ENCODE results near the gene COQ8B. TPM values are rescaled to one million over a fixed set of nuclear protein-coding genes. Genes with fewer than 3 reads are reported as not detected.
"Not testable (repeated sequence)": the region's sequence is repeated elsewhere in the genome, so short reads cannot be mapped to it uniquely, and the experiment has no call there.

COQ8B gene
- total RNA-seq, result 10 to 100 TPM; 19.8 to 21.3 TPM

DNA sequence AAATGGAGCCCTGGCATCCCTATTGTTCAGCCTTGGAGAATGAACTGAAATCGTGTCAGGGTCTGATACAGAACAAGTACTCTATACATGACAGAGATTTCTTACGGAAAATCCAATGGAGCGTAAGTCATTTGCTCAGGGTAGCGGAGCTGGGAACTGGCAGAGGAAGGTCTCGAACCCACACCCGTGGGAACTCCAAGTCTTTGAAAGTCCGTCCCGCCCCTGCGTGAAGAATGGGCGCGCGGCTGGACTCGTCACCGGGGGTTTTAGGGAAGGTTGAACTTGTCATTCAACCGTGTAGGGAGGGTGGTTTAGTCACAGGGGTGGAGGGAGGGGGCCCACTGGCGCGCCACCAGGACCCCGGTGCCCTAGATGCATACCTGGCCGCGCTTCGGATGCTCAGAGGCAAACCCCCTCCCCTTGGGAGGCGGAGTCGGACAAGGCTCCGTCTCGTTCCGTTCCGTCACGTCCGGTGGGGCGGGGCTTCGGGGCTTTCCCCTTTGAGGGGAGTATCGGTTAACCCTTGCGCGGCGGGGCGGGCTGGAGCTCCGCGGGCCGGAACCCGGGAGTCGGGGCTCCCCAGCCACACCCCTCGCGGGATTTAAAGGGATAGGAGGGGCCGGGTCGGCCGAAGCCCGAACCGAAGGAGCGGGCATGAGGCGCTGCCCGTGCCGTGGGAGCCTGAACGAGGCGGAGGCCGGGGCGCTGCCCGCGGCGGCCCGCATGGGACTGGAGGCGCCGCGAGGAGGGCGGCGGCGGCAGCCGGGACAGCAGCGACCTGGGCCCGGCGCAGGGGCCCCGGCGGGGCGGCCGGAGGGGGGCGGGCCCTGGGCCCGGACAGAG lies at the start of gene COQ8B, which contains the start of gene ITPKC:
TSS of gene COQ8B (minus strand) at position 405 of the 843 bp plus-strand sequence. CDS start 2,254 bp downstream, outside the sequence.
TSS of gene ITPKC (plus strand) at position 631 of the 843 bp plus-strand sequence. CDS start at position 655, 24 bp downstream.
- peaks cover 54% of the 10 kb centered on the region for H3K4me1 Mint-ChIP-seq (ENCODE audit: low read depth)
- no peaks in the 10 kb centered on the region for H3K9me3 Mint-ChIP-seq
- peak within 1 kb of the TSS; percentile 97 for H3K27ac Mint-ChIP-seq
- CTCF ChIA-PET, result interaction anchor here (0.6 to 2.0 kb wide), 7 partner anchors 36 to 90 kb away, joined by 3 to 7 read pairs (median 3); partner anchors contain the start of genes EGLN2 and RAB4B
- intact Hi-C loops (cut with micrococcal nuclease), result loop anchor here (1.0 to 5.0 kb wide), 10 partner anchors 8 to 636 kb away; partner anchors contain the start of genes ACTMAP, NUMBL, SERTAD1 and TGFB1
- peak within 1 kb of the TSS; percentile 95 for H3K4me3 Mint-ChIP-seq
- peak; percentile 100 for DNase-seq
- peaks cover 12% of the 10 kb centered on the region for H3K36me3 Mint-ChIP-seq (ENCODE audit: low read depth)
- H3K27me3 Mint-ChIP-seq (ENCODE audit: low read depth), result no peaks in the 10 kb centered on the region

DNA sequence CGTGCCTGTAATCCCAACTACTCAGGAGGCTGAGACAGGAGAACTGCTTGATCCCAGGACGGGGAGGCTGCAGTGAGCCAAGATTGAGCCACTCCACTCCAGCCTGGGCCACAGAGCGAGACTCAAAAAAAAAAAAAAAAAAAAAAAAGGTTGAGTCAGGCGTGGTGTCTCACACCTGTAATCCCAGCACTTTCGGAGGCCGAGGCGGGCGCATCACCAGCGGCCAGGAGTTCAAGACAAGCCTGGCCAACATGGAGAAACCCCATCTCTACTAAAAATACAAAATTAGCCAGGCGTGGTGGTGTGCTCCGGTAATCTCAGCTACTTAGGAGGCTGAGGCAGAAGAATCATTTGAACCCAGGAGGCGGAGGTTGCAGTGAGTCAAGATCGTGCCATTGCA lies 49.7 kb upstream of the COQ8B start:
- H3K9me3 Mint-ChIP-seq; H3K27me3 Mint-ChIP-seq (ENCODE audit: low read depth); H3K4me3 Mint-ChIP-seq; intact Hi-C loops (cut with micrococcal nuclease); H3K27ac Mint-ChIP-seq; DNase-seq: not testable (repeated sequence)
- Mint-ChIP-seq H3K36me3 (ENCODE audit: low read depth) (peaks cover 56% of the 10 kb centered on the region), H3K4me1 (ENCODE audit: low read depth) (peaks cover 47% of the 10 kb centered on the region)
- CTCF ChIA-PET, result interaction anchor here (0.9 to 1.1 kb wide), 3 partner anchors 11 to 40 kb away, joined by 3 to 4 read pairs (median 3); no protein-coding TSS in a partner anchor

DNA sequence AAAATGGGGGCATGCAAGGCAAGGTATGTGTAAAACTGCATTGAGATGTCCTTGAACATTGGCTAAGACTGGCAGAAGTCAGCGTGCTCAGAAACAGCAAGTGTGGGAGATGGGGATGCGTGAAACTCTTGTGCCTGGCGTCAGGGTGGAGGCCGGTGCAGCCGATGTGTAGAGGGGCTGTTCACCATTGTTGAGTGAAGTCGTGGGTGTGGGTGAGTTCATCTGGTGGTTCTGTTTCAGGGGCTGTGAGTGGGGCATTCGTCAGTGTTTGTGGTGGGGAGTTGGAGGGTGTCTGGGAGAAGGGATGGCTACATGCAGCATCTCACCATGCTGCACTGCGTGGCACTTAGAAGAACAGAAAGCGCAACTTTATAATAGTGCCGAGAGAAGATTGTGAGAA lies 47.3 kb upstream of the COQ8B start:
- Mint-ChIP-seq H3K4me1 (ENCODE audit: low read depth) (peaks cover 54% of the 10 kb centered on the region), H3K4me3 (no peak overlapping the region), H3K27ac (peak overlapping the region; percentile 4), H3K27me3 (ENCODE audit: low read depth) (no peaks in the 10 kb centered on the region), H3K36me3 (ENCODE audit: low read depth) (peaks cover 59% of the 10 kb centered on the region), H3K9me3 (no peaks in the 10 kb centered on the region)
- CTCF ChIA-PET, result no interaction called here
- intact Hi-C loops (cut with micrococcal nuclease), result no loop called here
- no peak for DNase-seq

DNA sequence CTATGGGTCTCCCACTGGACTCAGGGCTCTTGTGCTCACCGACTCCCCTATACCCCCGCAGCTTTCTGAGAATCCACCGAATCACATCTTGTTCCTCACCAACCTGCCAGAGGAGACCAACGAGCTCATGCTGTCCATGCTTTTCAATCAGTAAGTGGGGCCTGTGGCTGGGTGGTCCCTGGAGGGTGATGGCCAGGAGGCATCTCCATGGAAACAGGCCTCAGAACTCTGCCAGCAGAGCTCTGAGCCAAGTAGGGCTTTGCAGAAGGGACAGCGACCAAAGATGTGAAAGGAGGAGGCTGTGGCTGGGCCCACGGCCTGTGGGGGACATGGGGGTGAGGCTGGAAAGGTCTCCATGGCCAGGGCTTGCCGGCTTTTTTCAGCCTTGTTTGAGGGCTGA lies 46.8 kb upstream of the COQ8B start:
- CTCF ChIA-PET, result interaction anchor here (0.6 kb wide), 1 partner anchor 315 kb away, joined by 3 read pairs; no protein-coding TSS in a partner anchor
- Mint-ChIP-seq H3K4me1 (ENCODE audit: low read depth) (peaks cover 52% of the 10 kb centered on the region), H3K27me3 (ENCODE audit: low read depth) (no peaks in the 10 kb centered on the region), H3K4me3 (no peak overlapping the region), H3K27ac (no peak overlapping the region), H3K9me3 (no peaks in the 10 kb centered on the region), H3K36me3 (ENCODE audit: low read depth) (peaks cover 59% of the 10 kb centered on the region)
- intact Hi-C loops (cut with micrococcal nuclease), result no loop called here
- DNase-seq, result no peak

DNA sequence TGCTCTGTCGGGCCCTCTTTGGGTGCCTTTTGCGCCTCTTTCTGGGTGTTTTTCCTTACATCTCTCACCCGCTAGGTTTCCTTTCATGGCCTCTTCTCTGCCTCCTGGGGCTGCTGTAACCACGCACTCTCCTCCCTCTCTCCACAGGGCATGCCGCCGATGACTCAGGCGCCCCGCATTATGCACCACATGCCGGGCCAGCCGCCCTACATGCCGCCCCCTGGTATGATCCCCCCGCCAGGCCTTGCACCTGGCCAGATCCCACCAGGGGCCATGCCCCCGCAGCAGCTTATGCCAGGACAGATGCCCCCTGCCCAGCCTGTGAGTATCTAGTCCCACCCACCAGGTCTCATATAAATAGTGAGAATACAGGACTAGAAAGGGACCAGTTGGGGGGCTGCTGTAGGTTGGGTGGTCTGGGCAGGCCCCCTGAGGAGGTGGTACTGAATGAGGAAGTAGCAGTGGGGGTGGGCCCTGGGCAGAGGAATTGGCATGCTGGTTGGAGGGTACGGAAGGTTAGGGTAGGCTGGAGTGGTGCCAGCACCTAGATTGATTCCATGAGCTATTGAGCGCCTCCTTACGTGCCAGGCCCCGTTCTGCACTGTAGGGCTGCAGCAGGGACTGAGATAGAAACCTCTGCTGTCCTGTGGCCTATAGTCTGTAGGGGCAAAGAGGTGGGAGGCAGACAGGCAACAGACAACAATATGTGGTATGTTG lies 46.2 kb upstream of the COQ8B start:
- Mint-ChIP-seq H3K36me3 (ENCODE audit: low read depth) (peaks cover 65% of the 10 kb centered on the region), H3K27me3 (ENCODE audit: low read depth) (no peaks in the 10 kb centered on the region), H3K4me3 (no peak overlapping the region), H3K4me1 (ENCODE audit: low read depth) (peaks cover 56% of the 10 kb centered on the region), H3K9me3 (no peaks in the 10 kb centered on the region), H3K27ac (peak overlapping the region; percentile 51)
- intact Hi-C loops (cut with micrococcal nuclease), result no loop called here
- no peak for DNase-seq
- CTCF ChIA-PET, result interaction anchor here (0.6 kb wide), 1 partner anchor 314 kb away, joined by 3 read pairs; no protein-coding TSS in a partner anchor

- Mint-ChIP-seq H3K9me3 (no peaks in the 10 kb centered on the region), H3K4me1 (ENCODE audit: low read depth) (peaks cover 71% of the 10 kb centered on the region), H3K4me3 (no peak overlapping the region), H3K27me3 (ENCODE audit: low read depth) (no peaks in the 10 kb centered on the region), H3K27ac (no peak overlapping the region), H3K36me3 (ENCODE audit: low read depth) (peaks cover 77% of the 10 kb centered on the region)
- intact Hi-C loops (cut with micrococcal nuclease), result no loop called here
- DNase-seq, result no peak
- CTCF ChIA-PET, result no interaction called here
Observed at GRCh38 chr19:40759352-40759751, 42.7 kb upstream of the COQ8B start.

GRCh38 chr19:40758491-40758890 lies 41.8 kb upstream of the COQ8B start:
- Mint-ChIP-seq H3K4me1 (ENCODE audit: low read depth) (peaks cover 65% of the 10 kb centered on the region), H3K9me3 (no peaks in the 10 kb centered on the region), H3K36me3 (ENCODE audit: low read depth) (peaks cover 73% of the 10 kb centered on the region), H3K27me3 (ENCODE audit: low read depth) (no peaks in the 10 kb centered on the region), H3K27ac (peak overlapping the region; percentile 15), H3K4me3 (no peak overlapping the region)
- CTCF ChIA-PET, result interaction anchor here (0.7 kb wide), 1 partner anchor 36 kb away, joined by 3 read pairs; no protein-coding TSS in a partner anchor
- DNase-seq, result no peak
- intact Hi-C loops (cut with micrococcal nuclease), result no loop called here

DNA sequence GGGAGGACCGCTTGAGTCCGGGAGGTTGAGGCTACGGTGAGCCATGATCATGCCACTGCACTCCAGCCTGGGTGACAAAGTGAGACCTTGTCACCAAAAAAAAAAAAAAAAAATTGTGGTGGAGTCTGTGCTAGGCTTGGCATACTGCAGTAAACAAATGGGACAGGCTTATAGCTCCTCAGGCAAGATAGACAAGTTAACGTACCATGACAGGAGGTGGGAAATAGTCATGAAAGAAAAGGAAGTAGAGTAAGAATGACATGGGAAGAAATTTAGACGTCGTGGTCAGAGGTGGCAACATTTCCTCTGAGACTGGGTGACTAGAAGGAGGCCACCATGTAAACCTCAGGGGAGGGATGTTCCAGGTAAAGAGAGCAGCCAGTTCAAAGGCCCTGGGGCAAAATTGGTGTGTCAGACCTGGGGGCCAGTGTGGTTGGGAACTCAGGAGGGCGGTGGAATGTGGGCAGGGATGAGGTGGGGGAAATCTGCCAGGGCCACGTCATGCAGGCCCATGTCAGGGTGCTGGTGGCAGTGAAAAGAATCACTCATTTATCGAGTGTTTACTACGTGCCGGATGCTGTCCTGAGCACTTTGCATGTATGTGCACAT lies 39.9 kb upstream of the COQ8B start:
- Mint-ChIP-seq H3K9me3 (no peaks in the 10 kb centered on the region), H3K4me1 (ENCODE audit: low read depth) (peaks cover 57% of the 10 kb centered on the region), H3K36me3 (ENCODE audit: low read depth) (peaks cover 70% of the 10 kb centered on the region), H3K27ac (peak overlapping the region; percentile 30), H3K4me3 (no peak overlapping the region), H3K27me3 (ENCODE audit: low read depth) (no peaks in the 10 kb centered on the region)
- no peak for DNase-seq
- CTCF ChIA-PET, result interaction anchor here (0.7 to 1.6 kb wide), 4 partner anchors 29 to 614 kb away, joined by 3 to 4 read pairs (median 3); no protein-coding TSS in a partner anchor
- intact Hi-C loops (cut with micrococcal nuclease), result no loop called here

GRCh38 chr19:40755791-40756190 lies 39.1 kb upstream of the COQ8B start:
- DNase-seq, result no peak

GRCh38 chr19:40755248-40755624 lies 38.5 kb upstream of the COQ8B start:
- peaks cover 51% of the 10 kb centered on the region for H3K4me1 Mint-ChIP-seq (ENCODE audit: low read depth)
- CTCF ChIA-PET, result interaction anchor here (0.5 to 4.4 kb wide), 4 partner anchors 39 to 139 kb away, joined by 3 to 34 read pairs (median 4); partner anchors contain the start of genes COQ8B and ITPKC
- H3K27ac Mint-ChIP-seq, result peak overlapping the region; percentile 95
- no peaks in the 10 kb centered on the region for H3K9me3 Mint-ChIP-seq
- peak overlapping the region; percentile 74 for H3K4me3 Mint-ChIP-seq
- DNase-seq, result no peak
- intact Hi-C loops (cut with micrococcal nuclease), result loop anchor here (1.0 kb wide), 1 partner anchor 23 kb away; the partner anchor contains the start of gene RAB4B
- H3K36me3 Mint-ChIP-seq (ENCODE audit: low read depth), result peaks cover 67% of the 10 kb centered on the region
- H3K27me3 Mint-ChIP-seq (ENCODE audit: low read depth), result no peaks in the 10 kb centered on the region

More at GRCh38 chr19:40755791-40756190, 39.1 kb upstream of the COQ8B start:
- no peaks in the 10 kb centered on the region for H3K27me3 Mint-ChIP-seq (ENCODE audit: low read depth)
- H3K36me3 Mint-ChIP-seq (ENCODE audit: low read depth), result peaks cover 71% of the 10 kb centered on the region
- H3K27ac Mint-ChIP-seq, result peak overlapping the region; percentile 83
- H3K4me3 Mint-ChIP-seq, result peak overlapping the region; percentile 55
- no peaks in the 10 kb centered on the region for H3K9me3 Mint-ChIP-seq
- peaks cover 54% of the 10 kb centered on the region for H3K4me1 Mint-ChIP-seq (ENCODE audit: low read depth)
- intact Hi-C loops (cut with micrococcal nuclease), result loop anchor here (1.0 kb wide), 1 partner anchor 23 kb away; the partner anchor contains the start of gene RAB4B
- CTCF ChIA-PET, result interaction anchor here (0.7 to 4.4 kb wide), 5 partner anchors 39 to 615 kb away, joined by 3 to 34 read pairs (median 3); partner anchors contain the start of genes COQ8B and ITPKC

GRCh38 chr19:40754611-40755247 lies 38.0 kb upstream of the COQ8B start:
- Mint-ChIP-seq H3K27ac (peak overlapping the region; percentile 95), H3K4me1 (ENCODE audit: low read depth) (peaks cover 51% of the 10 kb centered on the region), H3K36me3 (ENCODE audit: low read depth) (peaks cover 65% of the 10 kb centered on the region), H3K27me3 (ENCODE audit: low read depth) (no peaks in the 10 kb centered on the region), H3K9me3 (no peaks in the 10 kb centered on the region), H3K4me3 (peak overlapping the region; percentile 74)
- peak; percentile 89 for DNase-seq
- intact Hi-C loops (cut with micrococcal nuclease), result loop anchor here (1.0 to 5.0 kb wide), 2 partner anchors 24 to 312 kb away; partner anchors contain the start of genes RAB4B and SERTAD3
- CTCF ChIA-PET, result interaction anchor here (0.6 to 4.4 kb wide), 4 partner anchors 33 to 92 kb away, joined by 3 to 34 read pairs (median 5); partner anchors contain the start of genes COQ8B and ITPKC

Data from activated naive CD4-positive, alpha-beta T cell treated with anti-CD3 and anti-CD28 coated beads for 36 hours (primary cell).